Measurements from ENCODE around the gene ELP5.

DNA sequence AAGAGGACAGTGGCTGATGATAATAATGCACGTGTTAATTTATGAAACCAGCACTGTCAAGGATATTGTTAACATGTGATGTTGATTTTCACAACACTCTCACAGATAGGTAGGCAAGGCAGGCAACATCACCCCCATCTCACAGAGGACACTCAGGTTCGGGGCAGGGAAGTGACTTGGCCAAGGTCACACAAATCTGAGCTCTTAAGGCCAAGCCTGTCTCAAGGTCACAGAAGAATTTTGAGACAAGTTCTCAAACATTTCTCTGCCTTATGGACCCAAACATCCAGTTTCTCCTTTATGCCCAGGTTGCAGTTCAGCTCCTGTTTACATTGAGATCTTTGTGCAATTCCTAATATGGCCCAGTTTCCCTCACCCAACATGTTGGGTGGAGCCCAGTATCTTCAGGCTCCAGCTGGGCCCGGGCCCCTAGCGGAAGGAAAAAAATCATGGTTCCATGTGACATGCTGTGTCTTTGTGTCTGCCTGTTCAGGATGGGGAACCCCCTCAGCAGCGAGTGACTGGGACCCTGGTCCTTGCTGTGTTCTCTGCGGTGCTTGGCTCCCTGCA is 30.8 kb downstream of the ELP5 start:
- TF ChIP-seq, protein P1, sequence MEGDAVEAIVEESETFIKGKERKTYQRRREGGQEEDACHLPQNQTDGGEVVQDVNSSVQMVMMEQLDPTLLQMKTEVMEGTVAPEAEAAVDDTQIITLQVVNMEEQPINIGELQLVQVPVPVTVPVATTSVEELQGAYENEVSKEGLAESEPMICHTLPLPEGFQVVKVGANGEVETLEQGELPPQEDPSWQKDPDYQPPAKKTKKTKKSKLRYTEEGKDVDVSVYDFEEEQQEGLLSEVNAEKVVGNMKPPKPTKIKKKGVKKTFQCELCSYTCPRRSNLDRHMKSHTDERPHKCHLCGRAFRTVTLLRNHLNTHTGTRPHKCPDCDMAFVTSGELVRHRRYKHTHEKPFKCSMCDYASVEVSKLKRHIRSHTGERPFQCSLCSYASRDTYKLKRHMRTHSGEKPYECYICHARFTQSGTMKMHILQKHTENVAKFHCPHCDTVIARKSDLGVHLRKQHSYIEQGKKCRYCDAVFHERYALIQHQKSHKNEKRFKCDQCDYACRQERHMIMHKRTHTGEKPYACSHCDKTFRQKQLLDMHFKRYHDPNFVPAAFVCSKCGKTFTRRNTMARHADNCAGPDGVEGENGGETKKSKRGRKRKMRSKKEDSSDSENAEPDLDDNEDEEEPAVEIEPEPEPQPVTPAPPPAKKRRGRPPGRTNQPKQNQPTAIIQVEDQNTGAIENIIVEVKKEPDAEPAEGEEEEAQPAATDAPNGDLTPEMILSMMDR (IDR thresholded peaks at IDR 0.05), result no peak
- TF ChIP-seq EP300 (IDR thresholded peaks at IDR 0.05), result no peak
